ENCODE data around the gene PI4K2A. TPM values are rescaled to one million over a fixed set of nuclear protein-coding genes. Genes with fewer than 3 reads are reported as not detected.

PI4K2A gene
- total and polyA plus RNA-seq, 2 of the 13 experiments (the other 11 are each of a cell fraction or from before 2014, with no cell fraction given): 10.9 to 14.3 TPM

DNA sequence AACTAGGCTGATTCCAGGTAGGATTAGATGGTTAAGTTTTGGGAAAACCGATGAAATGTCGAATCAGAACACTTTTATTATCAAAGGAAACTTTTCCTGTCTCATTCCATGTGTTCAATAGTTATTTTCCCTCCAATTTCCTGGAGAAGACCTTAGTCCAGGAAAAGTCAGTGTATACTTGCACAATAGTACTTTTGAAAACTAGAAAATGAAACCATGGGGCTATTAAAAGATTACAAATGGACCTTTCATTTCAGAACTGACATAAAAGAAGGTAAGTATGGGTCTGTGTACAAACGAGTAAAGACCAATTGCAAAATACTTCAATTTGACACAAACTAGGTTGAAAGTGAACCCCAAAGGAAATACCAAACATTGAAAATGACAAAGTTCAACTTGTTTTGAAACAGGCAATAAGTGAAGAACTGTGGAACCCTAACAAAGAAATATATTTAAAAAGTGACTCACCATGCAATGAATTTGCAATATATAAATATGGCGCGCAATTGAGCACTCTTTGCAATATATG, 44.5 kb downstream of the PI4K2A start (continued):
- TF ChIP-seq ATF1 (CRISPR knock-in tag; IDR thresholded peaks at IDR 0.05): 0 out of 2 replicates have a peak, but pooled peaks have one; percentile 21
- TF ChIP-seq FOXJ3 (CRISPR knock-in tag; IDR thresholded peaks at IDR 0.05; ENCODE audit: borderline replicate concordance): peak; percentile 50; the same call in 1 of the 2 replicates
- TF ChIP-seq HMG20B (CRISPR knock-in tag; conservative IDR thresholded peaks at IDR 0.05): no peak
- TF ChIP-seq ISX (CRISPR knock-in tag; conservative IDR thresholded peaks at IDR 0.05): no peak; the same call in 1 of the 2 replicates
- TF ChIP-seq RBFOX2 (IDR thresholded peaks at IDR 0.05; ENCODE audit: low read depth, low read length): peak; percentile 40; the same call in 1 of the 2 replicates
- no peak for TF ChIP-seq DNMT1 (CRISPR knock-in tag; IDR thresholded peaks at IDR 0.05)
- TF ChIP-seq ZNF232 (CRISPR knock-in tag; IDR thresholded peaks at IDR 0.05; ENCODE audit: borderline replicate concordance): no peak
- TF ChIP-seq ZHX2 (IDR thresholded peaks at IDR 0.05; ENCODE audit: low read depth): no peak
- TF ChIP-seq ZHX2 (CRISPR knock-in tag; IDR thresholded peaks at IDR 0.05; ENCODE audit: borderline replicate concordance): no peak
- no peak for TF ChIP-seq CCAR2 (optimal IDR thresholded peaks at IDR 0.05; ENCODE audit: low read depth, low read length)
- TF ChIP-seq ZNF354B (CRISPR knock-in tag; IDR thresholded peaks at IDR 0.05): no peak
- peak; percentile 71 for TF ChIP-seq PAXIP1 (CRISPR knock-in tag; conservative IDR thresholded peaks at IDR 0.05)
- 0 out of 2 replicates have a peak, but pooled peaks have one; percentile 62 for TF ChIP-seq POGK (CRISPR knock-in tag; conservative IDR thresholded peaks at IDR 0.05)
- TF ChIP-seq STAT5B (CRISPR knock-in tag; IDR thresholded peaks at IDR 0.05): no peak
- TF ChIP-seq ZNF496 (CRISPR knock-in tag; IDR thresholded peaks at IDR 0.05; ENCODE audit: insufficient replicate concordance): no peak
- TF ChIP-seq GRHL1 (CRISPR knock-in tag; conservative IDR thresholded peaks at IDR 0.05): no peak
- TF ChIP-seq GATAD2A (CRISPR knock-in tag; IDR thresholded peaks at IDR 0.05): peak; percentile 71
